Endometrial microvascular endothelial cells (primary cell): Measurements from ENCODE around the gene STRN3. TPM values are rescaled to one million over a fixed set of nuclear protein-coding genes. Genes with fewer than 3 reads are reported as not detected.
"Not testable (repeated sequence)": the region's sequence is repeated elsewhere in the genome, so short reads cannot be mapped to it uniquely, and the experiment has no call there.

Experiments used
- in situ Hi-C: cut with HindIII; loops from 2 replicates; pipeline ENCODE4 v1.10.0; 2017; ENCODE audit warnings: low sequenced_read_pairs, low pct_unique_long_range_greater_than_20kb; ENCODE audit errors: inconsistent ontology term
- total RNA-seq: library from RNA; depleted of rRNA; stranded (reverse); fragments of >200 nt; gene quantifications from one replicate; pipeline ENCODE4 v1.2.3, GENCODE V29; 2015; ENCODE audit errors: inconsistent ontology term

Gene STRN3
- total RNA-seq, 1 donor from 2014 or later: 39.6 TPM

GRCh38 chr14:31009836-31010574 lies 16.2 kb downstream of the STRN3 start:
- in situ Hi-C loops: no loop called here

- in situ Hi-C loops: no loop called here
Measured at GRCh38 chr14:31006703-31007102, 19.5 kb downstream of the STRN3 start.

- in situ Hi-C loops: not testable (repeated sequence)
Measured at GRCh38 chr14:31004007-31004406, 22.2 kb downstream of the STRN3 start.

- in situ Hi-C loops: no loop called here
Measured at GRCh38 chr14:31003284-31003683, 22.9 kb downstream of the STRN3 start.

GRCh38 chr14:31001339-31001658 lies 24.9 kb downstream of the STRN3 start:
- in situ Hi-C loops: no loop called here

- in situ Hi-C loops: no loop called here
Measured at GRCh38 chr14:31000629-31001338, 25.4 kb downstream of the STRN3 start.

- in situ Hi-C loops: no loop called here
Measured at GRCh38 chr14:30999038-30999773, 27.0 kb downstream of the STRN3 start.

GRCh38 chr14:30998100-30998706 lies 28.0 kb downstream of the STRN3 start:
- in situ Hi-C loops: no loop called here

- in situ Hi-C loops: no loop called here
Measured at GRCh38 chr14:30996892-30997659, 29.1 kb downstream of the STRN3 start.

- in situ Hi-C loops: no loop called here
Measured at GRCh38 chr14:30995689-30996088, 30.5 kb downstream of the STRN3 start.

- in situ Hi-C loops: no loop called here
Measured at GRCh38 chr14:30994681-30995620, 31.2 kb downstream of the STRN3 start.

- in situ Hi-C loops: no loop called here
Measured at GRCh38 chr14:30993071-30993470, 33.1 kb downstream of the STRN3 start.

GRCh38 chr14:30991408-30991807 lies 34.8 kb downstream of the STRN3 start:
- in situ Hi-C loops: no loop called here

- in situ Hi-C loops: no loop called here
Measured at GRCh38 chr14:30990770-30991169, 35.4 kb downstream of the STRN3 start.

- in situ Hi-C loops: no loop called here
Measured at GRCh38 chr14:30988509-30988908, 37.7 kb downstream of the STRN3 start.

- in situ Hi-C loops: no loop called here
Measured at GRCh38 chr14:30985796-30986195, 40.4 kb downstream of the STRN3 start.

- in situ Hi-C loops: no loop called here
Measured at GRCh38 chr14:30983858-30984257, 42.3 kb downstream of the STRN3 start.

GRCh38 chr14:30982533-30982932 lies 43.6 kb downstream of the STRN3 start:
- in situ Hi-C loops: no loop called here
